ENCODE results near the gene CTAG2.
"Not testable (repeated sequence)": the region's sequence is repeated elsewhere in the genome, so short reads cannot be mapped to it uniquely, and the experiment has no call there.

CTAG2 gene

GRCh38 chrX:154653413-154653812 lies at the start of gene CTAG2:
Gene CTAG2 (minus strand): TSS chrX:154653579. CDS start chrX:154653515, 64 bp downstream.
- not testable (repeated sequence) for DNase-seq (ENCODE audit: low spot score)

GRCh38 chrX:154698630-154699248 lies 45.4 kb upstream of the CTAG2 start:
- no peak for DNase-seq (ENCODE audit: low spot score)

GRCh38 chrX:154696676-154697045 lies 43.3 kb upstream of the CTAG2 start:
- DNase-seq (ENCODE audit: low spot score) = no peak

GRCh38 chrX:154695911-154696675 lies 42.7 kb upstream of the CTAG2 start:
- no peak for DNase-seq (ENCODE audit: low spot score)

- no peak for DNase-seq (ENCODE audit: low spot score)
These were observed 40.0 kb upstream of the CTAG2 start for GRCh38 chrX:154693394-154693793.

- DNase-seq (ENCODE audit: low spot score) = not testable (repeated sequence)
These were observed 37.1 kb upstream of the CTAG2 start for GRCh38 chrX:154690438-154690837.

GRCh38 chrX:154672084-154672483 lies 18.7 kb upstream of the CTAG2 start:
- not testable (repeated sequence) for DNase-seq (ENCODE audit: low spot score)

- not testable (repeated sequence) for DNase-seq (ENCODE audit: low spot score)
These were observed 17.5 kb upstream of the CTAG2 start for GRCh38 chrX:154670848-154671247.

GRCh38 chrX:154661899-154662298 lies 8.5 kb upstream of the CTAG2 start:
- no peak for DNase-seq (ENCODE audit: low spot score)

- no peak for DNase-seq (ENCODE audit: low spot score)
These were observed 7.8 kb upstream of the CTAG2 start for GRCh38 chrX:154661170-154661569.

GRCh38 chrX:154660541-154660940 lies 7.2 kb upstream of the CTAG2 start:
- no peak for DNase-seq (ENCODE audit: low spot score)

- DNase-seq (ENCODE audit: low spot score) = no peak
These were observed 5.6 kb upstream of the CTAG2 start for GRCh38 chrX:154658957-154659356.

- DNase-seq (ENCODE audit: low spot score) = no peak
These were observed 4.8 kb upstream of the CTAG2 start for GRCh38 chrX:154658187-154658586.

- DNase-seq (ENCODE audit: low spot score) = no peak
These were observed 3.9 kb upstream of the CTAG2 start for GRCh38 chrX:154657226-154657805.

- no peak for DNase-seq (ENCODE audit: low spot score)
These were observed 2.4 kb upstream of the CTAG2 start for GRCh38 chrX:154655786-154656185.

- DNase-seq (ENCODE audit: low spot score) = no peak
These were observed 2.0 kb upstream of the CTAG2 start for GRCh38 chrX:154655346-154655745.

GRCh38 chrX:154654925-154655324 lies 1.5 kb upstream of the CTAG2 start:
- DNase-seq (ENCODE audit: low spot score) = no peak

GRCh38 chrX:154654372-154654771 lies 993 bp upstream of the CTAG2 start:
- DNase-seq (ENCODE audit: low spot score) = no peak

GRCh38 chrX:154653048-154653401 lies 354 bp downstream of the CTAG2 start:
- no peak for DNase-seq (ENCODE audit: low spot score)

- DNase-seq (ENCODE audit: low spot score) = no peak
These were observed 900 bp downstream of the CTAG2 start for GRCh38 chrX:154652311-154653047.

GRCh38 chrX:154650221-154650510 lies 3.2 kb downstream of the CTAG2 start:
- no peak for DNase-seq (ENCODE audit: low spot score)

GRCh38 chrX:154649503-154650220 lies 3.7 kb downstream of the CTAG2 start:
- DNase-seq (ENCODE audit: low spot score) = no peak

Measured in SW480 (cell line).